Activated T-helper 1 cell treated with anti-CD3 and anti-CD28 coated beads, Interleukin-2, amount 50 U/mL, for 16 hours (primary cell): Measurements from ENCODE around the gene HOXB5.

Experiments used
- DNase-seq, 2 donors: peaks; one replicate each; pipeline ENCODE4 v3.0.0-alpha.2; 2020; ENCODE audit warnings: low read depth in 1 of 2, low spot score in 1 of 2

The HOXB5 gene

DNA sequence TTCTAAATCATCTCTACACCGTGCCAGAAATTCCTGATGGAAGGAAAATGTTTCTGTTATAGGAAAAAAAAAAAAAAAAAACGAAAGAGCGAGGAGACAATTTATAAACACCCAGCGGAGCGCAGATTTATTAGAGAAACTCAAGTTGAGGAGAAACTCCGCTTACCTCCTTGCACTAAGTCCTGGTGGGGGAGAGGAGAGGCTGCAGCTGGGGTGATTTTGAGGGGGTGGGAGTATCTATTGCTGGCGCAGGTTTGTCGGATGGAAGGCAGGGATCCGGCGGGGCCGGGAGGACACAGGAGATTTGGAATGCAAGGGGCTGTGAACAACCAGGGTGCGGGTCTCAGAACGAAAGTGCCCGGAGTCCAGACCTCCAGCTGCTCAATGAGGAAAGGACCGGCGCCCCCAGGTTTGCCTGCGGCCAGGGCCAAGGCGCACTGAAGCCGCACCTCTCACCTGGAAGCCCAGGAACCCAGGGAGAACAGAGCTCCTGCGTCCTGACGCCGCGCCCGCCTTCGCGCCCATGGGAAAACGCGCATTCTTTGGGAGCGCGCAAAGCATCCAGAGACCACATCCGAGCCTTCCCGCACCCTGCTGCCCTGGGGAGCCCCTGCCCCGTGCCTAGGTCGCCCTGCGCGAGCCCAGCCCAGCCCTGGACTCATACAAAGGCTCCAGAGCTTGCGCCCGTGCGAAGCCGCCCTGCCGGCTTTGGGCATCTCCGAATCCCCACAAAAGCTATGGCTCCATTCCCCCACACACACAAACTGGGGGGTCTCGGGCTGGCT lies 24.1 kb upstream of the HOXB5 start:
- no peak for DNase-seq

- no peak for DNase-seq
Measured at GRCh38 chr17:48616717-48617470, 23.3 kb upstream of the HOXB5 start.

GRCh38 chr17:48615963-48616716 lies 22.6 kb upstream of the HOXB5 start:
- DNase-seq: no peak

- no peak for DNase-seq
Measured at GRCh38 chr17:48615047-48615962, 21.7 kb upstream of the HOXB5 start, which contains the start of gene HOXB8. Gene HOXB8 (minus strand): TSS chr17:48615292. CDS start chr17:48614704, 588 bp downstream.

DNA sequence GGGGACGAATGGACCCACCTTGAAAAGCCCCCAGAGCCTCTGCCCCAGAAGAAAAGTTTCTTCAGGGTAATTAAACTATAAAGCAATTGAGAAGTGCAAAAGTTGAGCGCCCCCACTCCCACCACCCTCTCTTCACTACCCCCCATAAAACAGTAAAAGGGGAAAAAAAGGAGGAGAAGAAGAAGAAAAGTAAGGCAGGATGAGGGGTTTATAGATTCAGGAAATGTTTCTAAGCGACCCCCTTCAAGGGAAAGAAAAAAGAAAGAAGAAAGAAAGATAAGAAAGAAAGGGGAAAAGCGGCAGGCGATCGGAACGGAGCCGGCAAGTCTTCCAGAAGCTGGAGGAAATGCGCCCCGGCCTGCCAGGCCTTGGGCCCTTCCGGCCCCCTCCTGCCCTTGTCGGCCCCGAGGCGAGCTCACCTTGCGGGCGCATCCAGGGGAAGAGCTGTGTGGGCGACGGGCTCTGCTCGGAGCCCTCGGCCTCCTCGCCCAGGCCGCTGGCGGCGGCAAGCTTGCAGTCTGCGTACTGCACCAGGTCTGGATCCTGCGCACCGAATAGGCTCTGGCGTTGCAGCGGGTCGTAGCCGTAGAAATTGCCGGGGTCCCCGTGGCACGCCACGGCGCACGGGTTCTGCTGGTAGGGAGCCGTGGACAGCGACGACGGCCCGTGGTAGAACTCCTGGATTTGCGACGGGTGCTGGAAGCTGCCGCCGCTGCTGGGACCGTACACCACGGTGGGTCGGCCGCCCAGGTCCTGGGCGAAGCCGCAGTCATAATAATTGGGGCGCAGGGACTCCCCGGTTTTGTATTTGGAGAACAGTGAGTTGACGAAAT lies 20.5 kb upstream of the HOXB5 start:
- no peak for DNase-seq

DNA sequence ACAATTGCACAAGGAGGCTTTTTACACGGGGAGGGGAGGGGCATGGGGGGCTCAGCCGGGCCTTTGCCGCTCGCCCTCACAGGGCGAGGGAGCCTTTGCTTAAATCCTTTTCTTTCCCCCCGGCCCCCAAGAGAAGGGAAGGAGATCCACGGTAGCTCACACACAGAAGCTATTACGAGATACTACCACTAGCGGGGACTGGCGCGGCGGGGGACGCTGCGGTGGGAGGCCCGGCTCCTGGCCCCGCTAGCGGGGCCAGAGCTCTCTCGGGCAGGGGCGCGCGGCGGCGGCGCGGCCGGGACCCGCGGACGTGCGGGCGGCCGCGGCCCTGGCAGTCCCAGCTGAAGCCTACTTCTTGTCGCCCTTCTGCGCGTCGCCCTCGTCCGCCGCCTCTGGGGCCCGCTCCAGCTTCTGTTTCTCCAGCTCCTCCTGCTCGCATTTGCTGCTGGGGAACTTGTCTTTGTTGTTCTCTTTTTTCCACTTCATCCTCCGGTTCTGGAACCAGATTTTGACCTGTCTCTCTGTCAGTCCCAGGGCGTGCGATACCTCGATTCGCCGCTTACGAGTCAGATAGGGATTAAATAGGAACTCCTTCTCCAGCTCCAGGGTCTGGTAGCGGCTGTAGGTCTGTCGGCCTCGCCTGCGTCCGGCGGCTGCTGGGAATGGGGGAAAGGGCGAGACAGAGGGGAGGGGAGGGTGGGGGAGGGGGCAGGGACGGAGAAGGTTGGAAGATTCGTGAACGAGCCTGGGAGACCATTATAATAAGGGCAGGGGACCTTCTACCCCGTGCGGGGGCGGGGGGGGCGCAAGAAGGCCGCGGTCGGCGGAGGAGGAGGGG lies 19.5 kb upstream of the HOXB5 start:
- no peak for DNase-seq

DNA sequence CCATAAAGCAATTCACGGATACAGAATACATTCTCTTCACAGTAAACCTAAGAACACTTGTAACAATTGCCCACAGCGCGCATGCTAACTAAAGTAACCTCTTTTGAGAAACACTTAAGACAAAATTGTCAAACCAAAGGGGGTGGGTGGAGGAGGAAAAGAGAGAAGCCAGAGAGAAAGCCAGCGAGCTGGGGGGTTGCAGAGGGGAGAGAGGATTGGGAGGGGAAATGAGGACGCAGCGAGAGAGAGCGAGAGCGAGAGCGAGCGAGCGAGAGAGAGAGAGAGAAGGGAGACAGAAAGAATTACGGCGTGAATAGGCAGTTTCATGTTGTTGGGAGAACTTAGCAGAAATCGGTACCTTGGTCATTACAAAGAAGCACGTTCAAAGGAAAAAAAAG lies 18.9 kb upstream of the HOXB5 start:
- no peak for DNase-seq

DNA sequence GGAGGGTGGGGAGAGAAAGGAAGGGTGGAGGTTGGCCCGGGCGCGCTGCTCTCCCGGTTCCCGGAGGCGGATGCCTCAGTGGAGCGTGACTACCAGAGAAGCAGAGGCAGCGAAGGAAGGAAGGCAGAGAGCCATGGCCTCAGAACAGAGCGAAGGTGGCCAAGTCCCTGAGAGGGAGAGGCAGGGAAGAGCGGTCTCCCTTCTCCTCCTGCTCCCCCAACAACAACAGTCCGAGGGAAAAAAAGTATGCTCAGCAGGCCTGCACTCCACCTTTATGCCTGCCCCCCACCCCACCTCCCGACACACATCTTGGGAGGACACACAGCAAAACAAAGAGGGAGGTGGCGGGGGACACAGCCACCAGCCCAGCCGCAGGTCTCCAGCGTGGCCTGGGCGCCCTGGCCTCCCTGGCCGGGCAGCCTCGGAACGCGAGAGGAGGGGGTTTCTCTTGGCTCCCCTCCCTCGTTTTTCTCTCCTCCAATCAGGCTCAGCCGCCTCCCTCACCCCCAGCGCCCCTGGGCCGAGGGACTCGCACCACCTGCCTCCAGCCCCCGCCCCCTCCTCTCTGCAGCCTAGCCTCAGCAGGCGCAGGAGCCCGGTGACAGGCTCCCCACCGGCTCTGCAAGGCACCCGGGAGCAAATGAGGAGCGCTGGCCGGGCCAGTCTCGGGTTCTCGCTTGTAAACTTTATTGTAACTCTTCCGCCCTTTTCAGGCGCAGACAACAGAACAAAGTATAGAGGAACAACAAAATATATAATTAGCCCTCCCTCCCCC lies 18.3 kb upstream of the HOXB5 start:
- no peak for DNase-seq

DNA sequence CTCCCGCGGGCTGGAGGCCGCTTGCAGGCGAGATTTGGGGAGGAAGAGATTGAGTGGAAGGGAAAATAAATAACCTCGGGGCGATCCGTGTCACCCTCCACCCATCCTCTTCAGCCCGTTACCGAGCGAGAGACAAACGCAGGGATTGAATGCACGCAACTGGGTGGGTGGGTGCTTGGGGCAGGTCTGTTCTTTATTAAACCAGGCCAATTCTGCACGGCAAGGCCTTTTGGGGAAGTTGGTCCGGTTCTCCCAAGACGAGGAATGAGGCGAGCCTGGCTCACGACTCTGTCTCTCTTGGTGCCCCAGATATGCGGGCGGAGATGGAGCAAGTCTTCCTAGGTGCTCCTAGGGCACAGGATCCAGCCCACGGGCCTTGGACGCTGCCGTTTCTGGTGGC lies 17.6 kb upstream of the HOXB5 start:
- DNase-seq: no peak

GRCh38 chr17:48610282-48611211 lies 17.0 kb upstream of the HOXB5 start, which contains the start of gene HOXB7:
Gene HOXB7 (minus strand): TSS chr17:48611017. CDS start chr17:48610918, 99 bp downstream.
- no peak for DNase-seq

DNA sequence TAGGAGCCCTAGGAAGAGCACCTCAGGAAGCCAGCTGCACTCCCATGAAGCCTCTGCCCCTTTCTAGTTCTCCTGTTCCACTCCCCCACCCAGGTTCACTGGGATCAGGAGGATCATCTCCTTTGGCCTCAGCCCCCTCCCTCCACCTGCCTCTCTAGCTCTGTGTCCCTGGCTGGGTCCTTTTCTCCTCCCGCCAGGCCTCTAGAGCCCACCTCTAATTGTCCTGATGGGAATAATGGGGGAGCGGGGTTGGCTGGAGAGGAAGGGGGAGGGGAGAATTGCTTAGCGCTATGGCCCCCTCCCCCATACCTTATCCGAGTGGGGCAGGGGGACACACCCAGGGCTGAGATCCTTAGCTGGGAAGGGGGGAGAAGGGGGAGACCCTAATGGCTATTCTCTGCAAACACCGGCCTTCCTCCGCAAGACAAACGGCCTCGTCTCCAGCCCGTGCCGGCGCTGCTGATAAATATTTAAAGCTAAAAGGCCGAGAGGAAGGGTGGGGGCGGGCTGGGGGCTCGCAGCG lies 16.2 kb upstream of the HOXB5 start:
- no peak for DNase-seq

GRCh38 chr17:48609033-48609432 lies 15.5 kb upstream of the HOXB5 start:
- DNase-seq: no peak

DNA sequence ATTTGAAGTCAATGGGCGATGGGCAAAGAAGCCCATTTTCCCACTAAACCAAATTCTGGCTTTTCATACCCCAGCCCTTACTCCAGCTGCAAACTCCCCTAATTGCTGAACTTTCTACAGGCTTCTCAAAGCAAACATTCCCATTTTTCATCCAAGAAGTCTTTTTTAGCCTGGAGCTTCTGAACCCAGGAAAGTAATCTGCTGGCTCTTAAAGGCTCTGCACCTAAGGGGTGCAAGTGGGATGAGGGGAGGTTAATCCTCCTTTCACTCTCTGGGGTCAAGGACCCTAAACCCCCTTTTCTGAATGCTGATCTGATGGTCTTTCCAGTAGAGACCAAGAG lies 14.9 kb upstream of the HOXB5 start:
- DNase-seq: no peak

GRCh38 chr17:48606892-48607614 lies 13.5 kb upstream of the HOXB5 start:
- DNase-seq: no peak

DNA sequence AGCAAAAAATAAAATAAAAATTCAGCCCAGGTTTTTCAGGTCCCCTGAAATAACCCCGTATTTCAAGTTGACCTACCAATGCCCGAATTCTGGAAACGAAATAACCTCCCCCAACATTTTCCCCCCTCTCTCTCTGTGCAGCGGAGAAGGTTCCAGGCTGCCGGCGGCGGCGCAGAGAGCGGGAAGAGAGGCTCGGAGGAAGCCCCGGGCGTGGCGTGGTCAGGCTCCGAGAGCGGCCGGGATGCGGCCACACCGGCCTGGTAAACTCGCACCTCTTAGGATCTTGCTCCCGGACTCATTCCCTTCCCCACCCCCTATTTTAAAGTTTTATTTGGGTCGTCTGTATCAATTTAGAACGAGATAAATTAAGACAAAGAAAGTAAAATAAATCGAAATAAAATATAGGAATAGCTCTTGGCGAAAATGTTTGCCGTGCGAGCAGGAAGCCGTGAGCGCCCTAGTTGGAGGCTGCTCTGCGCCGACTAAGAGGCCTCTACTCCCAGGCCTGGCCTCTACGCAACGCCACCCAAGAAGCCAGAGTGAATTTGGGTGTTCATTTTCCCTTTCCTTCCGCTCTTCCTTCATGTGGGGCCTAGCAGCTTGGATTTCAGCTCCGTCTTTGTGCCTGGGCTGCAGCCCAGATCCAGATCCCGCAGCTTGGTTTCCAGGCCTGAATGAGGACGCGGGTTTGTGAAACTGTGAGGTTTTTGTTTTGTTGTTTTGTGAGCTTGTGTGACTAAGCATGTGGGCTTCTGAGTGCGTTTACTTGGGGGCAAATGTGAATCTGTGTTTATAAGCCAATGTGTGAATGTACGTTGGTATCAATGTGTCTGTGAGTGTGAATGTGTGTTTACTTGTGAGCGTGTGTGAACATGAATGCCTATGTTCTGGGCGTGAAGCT lies 12.7 kb upstream of the HOXB5 start:
- DNase-seq: no peak
